Measurements from ENCODE around the gene C18orf63.
A peak's percentile ranks its signal among the peaks of the same experiment; 100 is the strongest.

The C18orf63 gene

GRCh38 chr18:74392323-74392722, 76.7 kb downstream of the C18orf63 start:
- Mint-ChIP-seq H3K9me3 (no peaks in the 10 kb centered on the region), H3K4me3 (no peak overlapping the region), H3K4me1 (peaks cover 55% of the 10 kb centered on the region), H3K27ac (no peak overlapping the region), H3K36me3 (ENCODE audit: low read depth) (no peaks in the 10 kb centered on the region), H3K27me3 (ENCODE audit: low read depth) (peaks cover 22% of the 10 kb centered on the region)
- TF ChIP-seq CTCF (IDR thresholded peaks at IDR 0.05; ENCODE audit: unreplicated experiment in 3 of 3) = no peak

GRCh38 chr18:74395006-74395405, 79.4 kb downstream of the C18orf63 start:
- Mint-ChIP-seq H3K36me3 (ENCODE audit: low read depth) (no peaks in the 10 kb centered on the region), H3K4me3 (no peak overlapping the region), H3K27ac (peak overlapping the region in 2 of 3 experiments; percentile 17 to 54), H3K9me3 (no peaks in the 10 kb centered on the region), H3K27me3 (ENCODE audit: low read depth) (peaks cover 26% of the 10 kb centered on the region), H3K4me1 (peaks cover 46% of the 10 kb centered on the region)
- TF ChIP-seq CTCF (IDR thresholded peaks at IDR 0.05; ENCODE audit: unreplicated experiment in 3 of 3) = no peak

GRCh38 chr18:74395648-74396154, 80.1 kb downstream of the C18orf63 start:
- peaks cover 27% of the 10 kb centered on the region for H3K27me3 Mint-ChIP-seq (ENCODE audit: low read depth)
- no peak for TF ChIP-seq CTCF (IDR thresholded peaks at IDR 0.05; ENCODE audit: unreplicated experiment in 3 of 3)
- H3K36me3 Mint-ChIP-seq (ENCODE audit: low read depth) = no peaks in the 10 kb centered on the region
- peaks cover 46% of the 10 kb centered on the region for H3K4me1 Mint-ChIP-seq
- H3K9me3 Mint-ChIP-seq = no peaks in the 10 kb centered on the region
- peak overlapping the region in 1 of 3 experiments; percentile 41 for H3K4me3 Mint-ChIP-seq
- peak overlapping the region; percentile 90 to 95 (median 92) for H3K27ac Mint-ChIP-seq

GRCh38 chr18:74396171-74397169, 80.8 kb downstream of the C18orf63 start:
- peaks cover 41% of the 10 kb centered on the region for H3K4me1 Mint-ChIP-seq
- H3K4me3 Mint-ChIP-seq = peak overlapping the region in 2 of 3 experiments; percentile 18 to 28
- H3K9me3 Mint-ChIP-seq = no peaks in the 10 kb centered on the region
- no peaks in the 10 kb centered on the region for H3K36me3 Mint-ChIP-seq (ENCODE audit: low read depth)
- no peak for TF ChIP-seq CTCF (IDR thresholded peaks at IDR 0.05; ENCODE audit: unreplicated experiment in 3 of 3)
- H3K27ac Mint-ChIP-seq = peak overlapping the region; percentile 90 to 95 (median 92)
- peaks cover 27% of the 10 kb centered on the region for H3K27me3 Mint-ChIP-seq (ENCODE audit: low read depth)

- Mint-ChIP-seq H3K27me3 (ENCODE audit: low read depth) (peaks cover 25% of the 10 kb centered on the region), H3K36me3 (ENCODE audit: low read depth) (no peaks in the 10 kb centered on the region), H3K27ac (peak overlapping the region in 2 of 3 experiments; percentile 90 to 92), H3K4me3 (no peak overlapping the region), H3K4me1 (peaks cover 41% of the 10 kb centered on the region), H3K9me3 (no peaks in the 10 kb centered on the region)
- TF ChIP-seq CTCF (IDR thresholded peaks at IDR 0.05; ENCODE audit: unreplicated experiment in 3 of 3) = no peak
Observed at GRCh38 chr18:74397572-74397971, 81.9 kb downstream of the C18orf63 start.
